GM19025 (cell line): ENCODE measurements around the gene MAD1L1.

Experiments
- ATAC-seq: cut with Tn5 transposase; IDR thresholded peaks from one replicate; pipeline ENCODE4 v1.9.1; 2021; ENCODE audit warnings: mild to moderate bottlenecking, low read depth, moderate library complexity; ENCODE audit not compliant: unreplicated experiment

MAD1L1 gene

DNA sequence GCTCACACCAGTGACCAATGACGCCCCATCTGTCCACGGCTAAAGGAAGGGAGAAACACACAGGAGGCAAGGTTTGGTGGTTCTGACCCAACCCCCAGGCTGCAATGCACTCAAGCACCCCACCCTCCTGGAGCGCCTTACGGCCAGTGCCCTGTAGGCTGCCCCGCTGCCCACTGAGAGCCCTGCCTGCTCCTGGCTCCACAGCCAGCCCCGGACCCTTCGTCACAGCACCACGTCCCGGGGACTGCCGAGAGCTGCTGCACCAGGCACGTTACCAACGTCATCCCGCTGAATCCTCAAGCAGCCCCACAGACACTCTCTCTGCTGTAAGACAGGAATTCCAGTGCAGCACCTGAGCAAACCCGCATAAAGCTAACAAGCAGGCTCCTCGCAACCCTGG lies 87.8 kb downstream of the MAD1L1 start:
- ATAC-seq, result no peak

DNA sequence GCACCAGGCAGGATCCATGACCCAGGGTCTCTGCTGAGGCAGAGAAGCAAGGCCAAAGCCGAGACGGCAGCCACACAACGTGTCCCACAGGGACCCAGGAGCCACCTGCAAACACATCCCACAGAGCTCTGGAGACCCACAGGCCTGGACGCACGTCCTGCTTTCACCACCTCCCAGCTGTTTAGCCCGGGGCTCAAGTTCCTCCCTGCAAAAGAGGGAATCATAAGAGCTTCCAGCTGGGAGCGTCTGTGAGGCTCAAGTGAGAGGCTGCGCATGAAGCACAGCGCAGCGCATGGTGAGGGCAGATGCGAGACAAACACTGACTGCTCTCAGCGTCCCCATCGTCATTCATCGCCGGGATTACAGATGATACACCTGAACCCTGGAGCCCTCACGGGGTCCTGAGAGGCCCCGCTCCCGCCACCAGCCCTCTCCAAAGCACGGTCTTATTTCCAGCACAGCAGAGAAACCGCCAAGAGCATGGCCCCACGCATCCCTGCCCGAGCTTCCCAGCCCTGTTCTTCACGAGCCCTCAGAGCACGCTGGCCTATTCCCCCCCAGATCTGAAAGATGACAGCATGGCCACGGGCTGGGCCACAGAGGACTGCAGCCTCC lies 88.7 kb downstream of the MAD1L1 start:
- no peak for ATAC-seq

DNA sequence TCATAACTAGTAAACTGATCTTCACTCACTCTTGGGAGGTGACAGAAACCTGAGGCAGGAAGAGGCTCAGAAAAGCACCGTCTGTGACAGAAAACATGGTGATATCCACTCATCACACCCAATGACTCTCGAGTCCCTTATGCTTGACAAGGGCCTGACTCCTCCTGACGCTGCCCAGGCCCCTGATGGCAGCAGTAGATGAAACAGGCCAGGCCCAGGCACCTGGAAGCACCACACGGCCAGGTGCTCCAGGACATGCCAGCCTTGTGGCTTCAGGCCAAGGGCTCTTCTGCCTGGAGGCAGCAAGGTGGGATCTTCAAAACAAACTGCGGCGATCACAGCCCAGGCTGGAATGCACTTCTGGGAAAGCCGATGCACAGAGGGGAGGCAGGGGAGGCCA lies 89.3 kb downstream of the MAD1L1 start:
- ATAC-seq, result no peak

DNA sequence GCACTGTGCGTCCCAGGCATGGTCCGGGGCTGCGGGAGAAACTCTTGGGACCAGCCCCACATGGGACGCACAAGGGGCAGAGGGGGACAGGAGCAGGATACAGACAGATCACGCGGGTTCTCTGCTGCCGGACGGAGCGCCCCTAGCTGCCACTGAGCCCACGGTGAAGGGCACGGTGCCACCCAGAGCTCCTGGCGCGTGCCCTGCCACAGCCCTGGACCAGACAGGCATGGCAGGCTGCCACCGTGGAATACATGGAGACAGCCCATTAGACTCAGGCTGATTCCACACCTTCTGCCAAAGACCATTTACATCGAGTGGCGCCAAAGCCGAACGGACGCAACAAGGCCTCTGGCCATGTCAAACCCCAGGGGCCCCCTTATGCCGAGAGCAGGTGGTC lies 90.4 kb downstream of the MAD1L1 start:
- ATAC-seq, result no peak

DNA sequence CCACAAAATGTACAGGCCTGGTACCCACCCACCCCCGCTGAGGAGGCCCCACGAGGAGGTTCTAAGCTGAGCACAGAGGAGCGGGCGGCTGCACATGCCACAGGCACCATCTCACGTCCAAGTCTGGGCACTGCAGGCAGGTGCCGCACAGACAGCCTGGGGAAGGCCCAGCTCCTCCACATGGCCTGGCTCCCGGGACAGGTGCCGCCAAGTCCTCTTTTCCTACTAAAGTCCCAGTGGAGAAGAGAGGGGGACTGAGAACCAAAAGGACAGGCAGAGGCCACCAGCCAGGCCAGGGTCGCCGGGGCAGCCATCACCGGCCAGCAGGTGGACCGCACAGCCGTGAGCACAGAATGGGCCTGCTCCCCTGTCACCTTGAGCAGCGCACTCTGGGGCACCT lies 91.1 kb downstream of the MAD1L1 start:
- no peak for ATAC-seq

DNA sequence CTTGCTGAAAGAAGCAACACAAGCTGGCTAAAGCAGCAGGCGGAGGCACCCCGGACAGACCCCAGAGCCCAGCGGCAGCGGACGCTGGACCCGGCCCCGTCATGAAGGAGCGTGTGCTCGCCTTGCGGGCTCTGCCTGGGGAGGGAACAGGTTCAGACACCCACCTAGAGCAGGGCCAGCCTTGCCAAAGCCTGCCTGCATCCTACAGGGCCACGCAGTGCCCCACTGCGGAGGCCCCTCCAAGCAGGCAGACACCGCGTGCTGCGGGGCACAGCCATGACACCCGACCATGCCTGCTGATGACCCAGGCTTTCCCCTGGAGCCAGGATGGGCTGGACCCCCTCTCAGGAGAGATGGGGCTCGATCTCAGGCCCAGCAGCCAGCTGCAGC lies 91.7 kb downstream of the MAD1L1 start:
- no peak for ATAC-seq

DNA sequence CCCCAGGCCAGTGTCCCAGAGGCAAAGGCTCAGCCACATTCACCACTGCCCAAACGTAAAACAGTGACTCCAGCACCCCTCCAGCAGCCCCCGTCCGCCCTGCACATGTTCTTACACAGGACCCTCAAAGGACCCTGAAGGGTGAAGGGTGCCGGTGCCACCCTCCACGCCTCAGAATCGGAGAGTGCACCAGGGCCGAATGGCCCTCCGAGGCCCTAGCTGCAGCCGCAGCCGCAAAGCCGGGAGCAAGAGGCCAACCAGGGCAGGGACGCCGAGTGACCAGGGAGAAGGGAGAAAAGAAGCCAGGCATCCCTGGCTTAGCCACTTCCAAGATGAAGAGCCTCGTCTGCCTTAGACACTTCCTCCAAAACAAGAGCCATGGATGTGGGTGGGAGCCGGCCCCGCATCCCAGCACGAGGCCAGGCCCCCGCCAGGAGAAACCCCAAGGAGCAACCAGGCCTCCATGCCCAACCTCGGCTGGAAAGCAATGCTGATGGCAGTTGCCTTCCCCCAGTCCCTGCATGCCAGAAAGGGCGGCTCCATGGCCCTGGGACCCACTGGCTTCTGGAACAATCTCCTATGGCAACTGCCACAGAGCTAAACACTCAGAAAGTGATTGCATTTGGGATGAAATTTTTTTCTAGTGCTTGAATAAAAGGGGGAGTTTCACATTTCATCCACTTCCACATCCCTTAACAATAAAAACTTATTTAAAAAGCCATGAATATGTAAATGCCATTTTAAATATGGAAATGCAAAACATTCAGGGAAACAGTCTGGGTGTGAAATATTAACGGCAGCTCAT lies 92.3 kb downstream of the MAD1L1 start:
- no peak for ATAC-seq

DNA sequence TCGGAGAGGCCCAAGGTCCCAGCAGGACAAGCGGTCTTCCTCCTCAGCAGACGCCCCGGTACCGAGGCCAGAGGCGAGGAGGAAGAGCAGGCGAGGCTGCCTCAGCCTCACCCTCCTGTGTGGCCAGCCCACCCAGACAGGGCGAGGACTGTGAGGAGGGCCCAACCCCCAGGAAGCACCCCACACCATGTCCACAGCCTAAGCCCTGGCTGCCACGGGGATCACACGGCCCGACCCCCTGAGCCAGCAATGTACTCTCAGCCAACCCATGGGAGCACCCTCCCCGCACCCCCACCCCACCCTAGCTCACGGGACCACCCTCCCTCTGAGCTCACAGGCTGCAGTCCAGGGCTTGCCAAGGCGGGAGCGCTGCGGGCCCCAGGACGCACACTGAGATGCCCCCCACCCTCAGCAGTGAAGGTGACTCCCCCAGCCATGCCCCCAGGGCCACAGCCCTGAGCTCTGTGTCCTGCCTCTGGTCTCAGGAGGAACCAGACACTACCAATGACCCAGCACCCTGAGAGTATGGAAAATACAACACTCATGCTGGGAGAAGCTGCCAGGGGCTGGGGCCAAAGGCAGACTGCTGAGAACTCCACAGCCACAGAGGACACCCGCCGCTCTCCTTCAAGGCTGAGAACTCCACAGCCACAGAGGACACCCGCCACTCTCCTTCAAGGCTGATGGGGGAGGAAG lies 93.6 kb downstream of the MAD1L1 start:
- ATAC-seq, result no peak

DNA sequence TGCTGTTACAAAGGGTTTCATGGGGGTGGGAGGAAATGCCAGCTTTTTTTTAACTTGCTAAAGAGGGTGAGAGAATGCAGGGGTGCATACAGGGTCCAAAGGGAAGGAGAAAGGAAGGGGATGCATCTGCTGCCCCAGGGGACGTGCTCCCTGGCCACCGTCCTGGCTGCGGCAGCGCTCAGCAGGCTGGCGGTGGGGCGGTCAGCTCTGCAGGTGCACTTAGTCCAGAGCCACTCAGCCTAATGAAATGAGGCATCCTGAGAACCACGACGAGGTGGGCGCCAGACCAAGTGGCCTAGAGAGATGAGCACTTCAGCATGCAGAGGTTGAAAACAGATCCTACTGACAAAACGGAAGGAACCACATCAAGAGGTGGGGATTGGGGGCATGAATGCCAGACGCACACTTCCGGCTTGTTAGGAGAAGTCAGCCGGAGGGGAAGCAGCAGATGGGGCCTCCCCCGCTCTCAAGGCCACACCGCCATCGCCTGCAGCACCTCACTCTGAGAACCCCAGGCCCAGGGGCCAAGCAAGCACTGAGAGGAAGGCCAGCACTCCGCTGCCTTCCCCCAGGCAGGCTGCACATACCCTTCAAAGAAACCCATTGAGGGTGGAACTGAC lies 94.5 kb downstream of the MAD1L1 start:
- no peak for ATAC-seq

DNA sequence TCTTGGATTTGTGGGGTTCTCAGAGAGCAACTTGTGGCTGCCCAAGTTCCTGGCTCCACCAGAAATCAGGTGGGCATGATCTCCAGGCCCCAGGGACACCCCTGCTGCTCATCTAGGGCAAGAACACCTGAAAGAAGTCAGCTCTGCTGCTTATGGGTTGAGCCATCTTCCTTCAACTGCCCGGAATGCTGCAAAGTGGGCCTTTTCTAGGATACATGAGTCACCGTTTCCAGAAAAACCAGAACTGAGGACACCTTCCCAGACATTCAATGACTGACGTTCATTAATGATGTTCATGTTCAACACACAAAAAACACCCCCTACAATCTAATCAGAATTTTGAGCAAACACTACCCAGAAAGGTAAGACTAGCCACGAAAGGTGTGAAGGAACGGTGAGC lies 98.0 kb downstream of the MAD1L1 start:
- ATAC-seq, result no peak

DNA sequence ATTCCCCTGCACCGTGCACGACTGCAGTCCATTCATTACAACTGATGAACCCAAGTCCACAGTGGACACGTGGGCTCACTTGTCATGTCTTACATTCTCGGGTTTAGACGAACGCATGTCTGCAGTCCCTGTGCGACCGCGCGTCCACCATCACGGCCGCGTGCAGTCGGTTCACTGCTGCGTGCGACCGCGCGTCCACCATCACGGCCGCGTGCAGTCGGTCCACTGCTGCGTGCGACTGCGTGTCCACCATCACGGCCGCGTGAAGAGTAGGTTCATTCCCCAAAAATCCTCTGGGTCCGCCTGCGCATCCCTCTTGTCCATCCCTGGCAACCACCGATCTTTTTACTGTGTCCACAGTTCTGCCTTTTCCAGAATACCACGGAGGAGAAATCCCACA lies 100.5 kb downstream of the MAD1L1 start:
- no peak for ATAC-seq

DNA sequence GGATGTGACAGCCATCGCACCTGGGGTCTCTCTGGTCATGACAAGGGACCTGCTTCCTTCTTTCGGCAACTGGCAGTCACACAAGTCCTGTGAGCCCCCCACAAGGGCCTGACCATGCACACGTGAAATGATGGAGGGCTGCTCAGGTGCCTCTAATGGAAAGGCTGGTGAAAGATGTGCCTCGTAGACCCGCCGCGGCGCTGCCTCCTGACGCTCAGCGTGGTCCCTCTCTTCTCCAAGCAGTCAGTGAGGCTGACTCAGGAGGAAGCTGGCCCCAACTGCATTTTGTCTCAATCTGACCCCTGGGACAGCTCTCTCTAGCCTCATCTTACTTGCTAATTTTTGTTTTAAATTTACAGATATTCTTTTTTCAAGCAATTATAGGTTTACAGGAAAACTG lies 100.9 kb downstream of the MAD1L1 start:
- no peak for ATAC-seq

DNA sequence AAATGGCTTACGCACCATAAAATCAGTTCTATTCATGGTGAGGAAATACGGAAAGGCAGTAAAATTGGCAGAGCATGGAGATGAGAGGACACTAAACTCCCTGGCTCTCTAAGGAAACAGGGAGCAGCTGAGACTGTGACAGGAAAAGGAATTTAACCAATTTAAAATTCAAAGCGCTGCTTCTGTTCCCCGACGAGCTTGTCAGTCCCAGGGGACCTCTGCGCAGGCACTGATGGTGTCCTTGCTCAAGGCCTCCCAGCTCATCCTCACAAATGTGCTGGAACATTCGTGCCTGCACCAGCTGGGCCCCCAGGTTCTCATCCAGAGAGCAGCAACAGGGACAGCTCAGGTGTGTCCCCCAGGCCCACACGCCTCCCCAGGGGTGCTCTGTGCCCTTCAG lies 101.4 kb downstream of the MAD1L1 start:
- no peak for ATAC-seq

DNA sequence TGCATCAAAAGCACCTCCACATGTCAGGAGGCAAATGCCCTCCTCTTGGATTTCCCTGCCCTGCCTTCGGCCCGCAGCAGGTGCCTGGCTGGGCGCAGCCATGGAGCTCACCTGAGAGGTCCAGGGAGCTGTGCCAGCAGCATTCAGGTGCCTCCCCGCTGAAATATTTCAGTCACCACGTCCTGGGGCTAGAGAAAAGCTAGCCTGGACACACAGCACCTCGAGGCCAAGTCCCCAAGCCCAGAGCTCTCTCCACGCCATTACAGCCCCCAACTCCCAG lies 102.7 kb downstream of the MAD1L1 start:
- ATAC-seq, result no peak

DNA sequence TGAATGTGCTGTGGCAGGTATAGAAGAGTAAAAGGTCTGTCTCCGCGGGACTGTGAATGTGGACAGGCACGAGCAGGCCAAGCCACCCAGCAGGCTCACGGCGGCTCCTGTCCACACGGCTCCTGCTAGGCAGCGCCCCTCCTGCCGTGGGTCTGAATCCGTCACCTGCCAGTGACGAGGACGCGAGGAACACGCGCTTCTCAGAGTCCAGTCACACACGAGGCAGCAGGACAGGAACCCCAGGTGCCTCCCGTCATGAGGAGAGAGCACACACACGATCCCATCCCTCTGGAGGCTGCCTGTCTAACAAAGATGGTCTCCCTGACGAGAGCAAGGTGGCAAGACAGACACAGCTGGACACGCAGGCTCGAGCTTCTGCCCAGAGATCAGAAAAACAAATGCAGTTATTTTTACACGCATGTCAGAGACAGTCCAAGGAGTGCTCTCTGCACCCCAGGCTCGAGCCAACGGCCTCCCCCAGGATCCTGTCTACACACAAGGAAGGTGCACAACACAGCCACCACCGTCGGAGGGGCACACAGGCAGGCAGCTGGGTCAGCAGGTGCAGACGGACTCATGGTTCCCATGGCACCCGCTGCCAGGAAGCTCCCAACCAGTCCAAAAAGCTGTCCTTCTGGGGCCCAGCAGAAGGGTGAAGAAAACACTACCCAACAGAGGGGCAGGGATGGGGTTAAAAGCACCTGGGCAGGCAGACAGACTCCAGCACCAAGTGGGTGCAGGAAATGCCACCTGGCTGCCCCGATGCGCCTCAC lies 103.2 kb downstream of the MAD1L1 start:
- ATAC-seq, result no peak

DNA sequence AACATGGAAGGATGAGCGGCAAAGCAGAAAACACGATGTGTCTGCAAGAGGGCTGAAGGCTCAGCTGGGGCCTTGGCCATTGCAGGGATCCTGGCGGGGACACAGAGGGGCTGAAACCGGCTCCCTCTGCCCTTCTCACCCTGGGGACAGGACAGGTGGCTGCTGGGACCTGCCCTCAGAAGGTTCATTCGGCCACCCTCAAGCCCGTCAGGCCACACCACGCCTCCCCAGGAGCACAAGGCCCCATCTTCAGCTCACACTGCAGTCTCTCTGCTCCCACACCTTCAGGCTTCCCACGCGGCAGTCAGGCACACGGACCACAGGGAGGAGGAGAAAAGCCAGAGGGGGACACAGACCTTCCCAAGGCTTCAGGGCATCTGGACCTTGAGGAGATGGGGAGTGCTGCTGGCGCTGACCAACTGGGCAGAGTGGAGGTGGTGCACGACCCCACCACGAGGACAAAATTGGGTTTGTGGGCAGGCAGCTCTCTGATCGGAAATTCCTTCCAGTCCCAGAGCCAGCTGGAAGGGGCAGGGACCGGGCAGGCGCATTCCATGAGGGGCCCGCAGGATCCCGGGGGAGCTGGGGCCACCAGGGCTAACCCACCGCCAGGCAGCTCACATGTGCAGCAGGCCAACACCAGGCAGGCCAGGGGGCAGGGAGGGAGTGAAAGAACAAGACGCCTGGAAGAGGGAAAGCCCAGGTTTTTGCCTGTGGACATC lies 104.0 kb downstream of the MAD1L1 start:
- no peak for ATAC-seq

DNA sequence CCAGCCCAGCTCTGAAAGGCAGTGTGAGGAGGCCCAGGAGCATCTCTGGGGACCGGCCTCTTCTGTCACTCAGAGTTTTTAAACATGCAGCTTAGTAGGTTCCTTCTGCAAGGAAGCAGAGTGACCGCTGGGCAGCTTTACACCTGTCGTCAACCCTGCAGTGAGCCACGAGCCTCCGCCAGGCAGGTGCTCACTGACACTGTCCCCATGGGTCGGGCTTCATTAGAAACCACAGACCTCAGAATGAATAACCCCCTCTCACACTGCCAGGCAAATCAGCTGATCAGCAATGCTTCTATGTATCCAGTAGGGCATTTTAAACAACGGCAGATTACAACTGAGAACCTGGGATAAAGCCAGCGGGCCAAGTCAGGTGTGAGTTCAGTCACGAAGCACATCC lies 106.1 kb downstream of the MAD1L1 start:
- ATAC-seq, result no peak

DNA sequence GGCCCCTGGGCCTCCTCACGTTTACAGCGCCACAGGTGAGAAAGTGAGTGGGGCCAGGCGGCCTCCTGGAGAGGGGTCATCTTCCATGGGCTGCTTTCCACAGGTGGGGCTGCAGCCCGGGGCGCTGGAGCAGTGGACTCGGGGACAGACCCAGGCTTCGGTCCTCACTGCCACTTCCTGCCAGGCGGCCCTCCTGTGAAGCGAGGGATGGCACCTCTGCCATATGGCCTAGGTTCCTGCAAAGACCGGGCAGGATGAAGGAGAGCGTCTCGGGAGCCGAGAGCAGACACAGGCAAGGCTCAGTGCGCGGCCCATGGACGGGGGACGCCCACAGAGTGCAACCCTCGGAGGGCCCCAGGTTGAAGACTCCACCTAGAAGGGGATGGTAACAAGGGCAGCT lies 106.8 kb downstream of the MAD1L1 start:
- ATAC-seq, result no peak

DNA sequence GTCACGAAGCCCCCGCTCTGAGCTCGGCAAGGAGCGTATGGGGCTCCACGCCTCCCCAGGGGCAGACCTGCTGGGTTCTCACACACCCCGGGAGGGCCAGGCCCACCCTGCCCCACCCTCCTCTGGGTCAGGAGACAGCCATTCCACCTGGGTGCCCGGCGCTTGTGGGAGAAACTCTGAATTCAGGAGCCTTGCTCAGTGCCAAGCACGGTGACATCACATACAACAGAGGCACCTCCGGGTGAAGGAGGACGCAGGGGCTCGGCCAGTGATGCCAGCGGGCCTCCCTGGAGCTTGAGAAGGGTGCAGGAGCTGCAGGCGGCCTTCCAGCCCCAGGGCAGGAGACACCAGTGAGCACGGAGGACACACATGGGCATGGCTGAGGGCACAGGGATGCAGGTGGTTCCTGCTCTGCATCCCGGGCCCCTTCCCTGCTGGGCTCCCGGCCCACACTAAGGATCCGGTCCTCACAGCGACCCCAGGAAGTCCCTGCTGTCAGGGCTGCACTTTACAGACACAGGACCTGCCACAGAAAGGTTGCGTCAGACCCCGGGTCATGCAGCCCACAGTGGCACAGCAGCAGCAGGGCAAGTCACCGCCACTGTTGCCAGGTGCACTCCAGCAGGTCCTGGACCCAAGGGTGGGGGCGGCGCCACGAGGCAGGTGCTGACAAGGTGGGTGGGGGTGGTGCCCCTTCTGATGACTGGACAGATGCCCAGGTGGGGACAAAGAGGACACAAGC lies 108.0 kb downstream of the MAD1L1 start:
- no peak for ATAC-seq

DNA sequence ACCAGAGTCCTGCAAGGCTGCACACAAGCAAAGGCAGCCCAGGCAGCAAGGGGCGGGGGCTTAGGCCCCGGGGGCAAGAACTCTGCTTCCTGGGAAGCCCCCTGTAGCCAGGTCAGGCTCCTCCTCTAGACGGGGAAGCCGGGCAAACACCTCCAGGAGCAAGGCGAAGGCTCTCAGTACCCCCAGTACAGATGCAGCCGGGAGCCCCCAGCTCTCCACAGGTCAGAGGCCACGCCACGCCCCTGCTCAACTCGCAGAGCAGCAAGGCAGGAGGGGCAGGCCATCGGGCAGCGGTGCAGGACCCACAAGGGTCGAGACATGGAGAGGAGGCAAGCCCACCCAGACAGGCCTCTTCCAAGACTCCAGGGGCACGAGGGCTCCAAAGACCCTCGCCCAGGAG lies 108.8 kb downstream of the MAD1L1 start:
- ATAC-seq, result no peak
